Keratinocyte (primary cell): ENCODE data around the gene MRM3. TPM values are rescaled to one million over a fixed set of nuclear protein-coding genes. Genes with fewer than 3 reads are reported as not detected.
"Not testable (repeated sequence)": the region's sequence is repeated elsewhere in the genome, so short reads cannot be mapped to it uniquely, and the experiment has no call there.

ENCODE experiments used
- DNase-seq: peaks from one replicate; pipeline ENCODE4 v3.0.0-alpha.2; 2011; ENCODE audit warnings: low read depth, missing footprints, low spot score
- FAIRE-seq: peaks from 2 replicates; lab custom pipeline; 2011; peaks lifted over from hg19 to GRCh38; lab: Jason Lieb, UNC
- H2AFZ ChIP-seq: 2 replicates; pipeline ENCODE4 v1.6.0; 2012; ENCODE audit warnings: low read length, control low read depth, inconsistent platforms; ENCODE audit not compliant: control insufficient read depth
- H3K27ac ChIP-seq: 2 replicates; pipeline ENCODE4 v1.5.1; 2011; ENCODE audit warnings: low read length; ENCODE audit not compliant: control insufficient read depth, insufficient read depth
- H3K27me3 ChIP-seq: 3 replicates; pipeline ENCODE4 v1.6.0; 2011; ENCODE audit warnings: low read length; ENCODE audit not compliant: control insufficient read depth, insufficient read depth; ENCODE audit errors: extremely low read depth
- H3K36me3 ChIP-seq, 2 experiments: 2 replicates in 1 of 2; 3 replicates in 1 of 2; pipeline ENCODE4 v1.5.1; 2011; ENCODE audit warnings: low read length in 2 of 2, mild to moderate bottlenecking in 1 of 2; ENCODE audit not compliant: control insufficient read depth in 2 of 2, insufficient read depth in 2 of 2; ENCODE audit errors: extremely low read depth in 1 of 2
- H3K4me1 ChIP-seq: 3 replicates; pipeline ENCODE4 v1.5.1; 2011; ENCODE audit warnings: low read length; ENCODE audit not compliant: control insufficient read depth, insufficient read depth; ENCODE audit errors: extremely low read depth
- H3K4me2 ChIP-seq: 3 replicates; pipeline ENCODE4 v1.6.0; 2011; ENCODE audit warnings: low read depth, low read length; ENCODE audit not compliant: control insufficient read depth, insufficient read depth; ENCODE audit errors: extremely low read depth
- H3K4me3 ChIP-seq, 3 experiments: fragments of 200-600 bp in 1 of 3; sonication (generic) in 1 of 3; 2 replicates in 2 of 3; 3 replicates in 1 of 3; pipeline ENCODE4 v1.5.1; 2011 to 2016; ENCODE audit warnings: low read length in 3 of 3, mild to moderate bottlenecking in 3 of 3, control low read depth in 2 of 3, inconsistent platforms in 1 of 3, low read depth in 1 of 3, mixed read lengths in 1 of 3, mixed run types in 1 of 3, moderate library complexity in 1 of 3; ENCODE audit not compliant: control insufficient read depth in 2 of 3, insufficient read depth in 2 of 3; ENCODE audit errors: extremely low read depth in 1 of 3
- H3K79me2 ChIP-seq: 2 replicates; pipeline ENCODE4 v1.6.0; 2012; ENCODE audit warnings: low read length; ENCODE audit not compliant: control insufficient read depth, insufficient read depth
- H3K9ac ChIP-seq: 3 replicates; pipeline ENCODE4 v1.6.0; 2011; ENCODE audit warnings: low read length; ENCODE audit not compliant: control insufficient read depth, insufficient read depth; ENCODE audit errors: extremely low read depth
- H3K9me1 ChIP-seq: 3 replicates; pipeline ENCODE4 v1.6.0; 2011; ENCODE audit warnings: low read length; ENCODE audit not compliant: control insufficient read depth, insufficient read depth; ENCODE audit errors: extremely low read depth
- H3K9me3 ChIP-seq: 2 replicates; pipeline ENCODE4 v1.5.1; 2012; ENCODE audit warnings: low read depth, low read length; ENCODE audit not compliant: control insufficient read depth
- H4K20me1 ChIP-seq: 3 replicates; pipeline ENCODE4 v1.6.0; 2011; ENCODE audit warnings: low read length; ENCODE audit not compliant: control insufficient read depth, insufficient read depth; ENCODE audit errors: extremely low read depth
- EZH2 ChIP-seq: IDR thresholded peaks from one replicate; pipeline ENCODE4 v1.6.1; 2012; ENCODE audit warnings: inconsistent platforms, mild to moderate bottlenecking, low read length, moderate library complexity
- dilution Hi-C: fragments of 300-500 bp; cut with MboI; formaldehyde crosslinking; loops from one replicate; pipeline ENCODE4 v1.7.0; 2020; ENCODE audit warnings: low sequenced_read_pairs; ENCODE audit not compliant: extremely low pct_ligation_motif_present
- polyA plus RNA-seq, 5 experiments: library from polyadenylated mRNA; depleted of rRNA in 3 of 5; stranded (reverse) in 3 of 5; stranded (forward) in 1 of 5; unstranded in 1 of 5; fragments of >200 nt; gene quantifications; 1 replicate in 1 of 5; 2 replicates in 3 of 5; 3 replicates in 1 of 5; pipeline versions ENCODE4 v1.2.1 to v1.2.3, GENCODE V29; 2011 to 2012; ENCODE audit warnings: missing spikeins in 2 of 5, low read depth in 1 of 5, low replicate concordance in 1 of 5
- TF ChIP-seq, protein P1 (sequence below), 3 experiments: IDR thresholded peaks in 1 of 3; conservative IDR thresholded peaks in 1 of 3; optimal IDR thresholded peaks in 1 of 3; 2 replicates in 2 of 3; 3 replicates in 1 of 3; pipeline versions ENCODE3 to v1.5.1; 2011; ENCODE audit warnings: low read length in 3 of 3, mild to moderate bottlenecking in 3 of 3, moderate library complexity in 2 of 3, control low read depth in 1 of 3, inconsistent platforms in 1 of 3; ENCODE audit not compliant: insufficient read depth in 2 of 3; ENCODE audit errors: extremely low read depth in 1 of 3

MRM3 gene
- polyA plus RNA-seq, 1 donor (not counting 4 experiments of a cell fraction or from before 2014, with no cell fraction given): 15.5 TPM

DNA sequence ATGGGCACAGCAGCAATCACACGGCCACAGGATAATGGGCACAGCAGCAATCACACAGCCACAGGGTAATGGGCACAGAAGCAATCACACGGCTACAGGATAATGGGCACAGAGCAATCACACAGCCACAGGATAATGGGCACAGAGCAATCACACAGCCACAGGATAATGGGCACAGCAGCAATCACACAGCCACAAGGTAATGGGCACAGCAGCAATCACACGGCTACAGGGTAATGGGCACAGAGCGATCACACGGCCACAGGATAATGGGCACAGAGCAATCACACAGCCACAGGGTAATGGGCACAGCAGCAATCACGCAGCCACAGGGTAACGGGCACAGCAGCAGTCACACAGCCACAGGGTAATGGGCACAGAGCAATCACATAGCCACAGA is 32.8 kb upstream of the MRM3 start:
- H3K36me3 ChIP-seq: peaks cover 24 to 31% of the 10 kb centered on the region in 2 experiments
- H3K9me3 ChIP-seq, DNase-seq, H4K20me1 ChIP-seq, H3K9me1 ChIP-seq, dilution Hi-C loops, H3K27me3 ChIP-seq, H3K4me3 ChIP-seq, FAIRE-seq, H3K27ac ChIP-seq, H3K9ac ChIP-seq, H2AFZ ChIP-seq, H3K4me2 ChIP-seq: not testable (repeated sequence)
- H3K79me2 ChIP-seq: peaks cover 74% of the 10 kb centered on the region
- peaks cover 16% of the 10 kb centered on the region for H3K4me1 ChIP-seq

DNA sequence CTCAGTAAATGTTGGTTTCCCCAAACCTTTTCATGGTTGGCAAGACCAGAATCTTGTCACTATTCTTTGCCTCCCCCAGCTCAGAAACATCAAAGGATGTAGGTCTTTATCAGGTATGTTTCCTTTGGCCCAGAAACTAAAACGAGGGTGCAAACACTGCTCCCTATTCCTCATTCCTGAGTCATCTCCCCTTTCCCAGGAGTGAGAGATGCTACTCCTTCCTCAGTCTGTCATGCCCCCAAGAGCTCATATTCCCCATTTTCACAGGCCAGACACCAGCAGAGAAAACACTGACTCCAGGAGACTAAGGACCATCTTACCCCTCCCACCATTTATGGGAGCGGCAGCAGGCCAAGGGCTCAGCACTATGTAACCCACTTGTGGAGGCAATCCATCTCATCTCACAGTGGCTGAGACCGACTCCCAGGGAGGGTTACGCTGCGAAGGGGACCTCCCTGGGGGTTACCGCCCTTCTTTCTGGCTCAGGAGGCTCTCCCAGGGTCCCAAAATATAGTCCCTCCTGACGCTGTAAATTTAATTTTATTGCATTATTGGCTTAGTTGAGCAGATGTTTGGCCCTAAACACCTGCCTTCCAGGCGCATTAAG is 31.6 kb upstream of the MRM3 start:
- Histone ChIP-seq H3K36me3 (peaks cover 13 to 22% of the 10 kb centered on the region in 2 experiments), H2AFZ (no peak overlapping the region), H3K4me1 (peaks cover 16% of the 10 kb centered on the region), H3K9me1 (no peaks in the 10 kb centered on the region), H3K4me3 (peak overlapping the region; percentile 54 to 92 (median 87)), H3K27ac (peak overlapping the region; percentile 85), H3K79me2 (peaks cover 62% of the 10 kb centered on the region), H3K9ac (peak overlapping the region; percentile 90), H4K20me1 (peaks cover 2% of the 10 kb centered on the region), H3K4me2 (peak overlapping the region; percentile 87), H3K9me3 (no peaks in the 10 kb centered on the region), H3K27me3 (no peaks in the 10 kb centered on the region)
- TF ChIP-seq EZH2: no peak
- TF ChIP-seq, protein P1, sequence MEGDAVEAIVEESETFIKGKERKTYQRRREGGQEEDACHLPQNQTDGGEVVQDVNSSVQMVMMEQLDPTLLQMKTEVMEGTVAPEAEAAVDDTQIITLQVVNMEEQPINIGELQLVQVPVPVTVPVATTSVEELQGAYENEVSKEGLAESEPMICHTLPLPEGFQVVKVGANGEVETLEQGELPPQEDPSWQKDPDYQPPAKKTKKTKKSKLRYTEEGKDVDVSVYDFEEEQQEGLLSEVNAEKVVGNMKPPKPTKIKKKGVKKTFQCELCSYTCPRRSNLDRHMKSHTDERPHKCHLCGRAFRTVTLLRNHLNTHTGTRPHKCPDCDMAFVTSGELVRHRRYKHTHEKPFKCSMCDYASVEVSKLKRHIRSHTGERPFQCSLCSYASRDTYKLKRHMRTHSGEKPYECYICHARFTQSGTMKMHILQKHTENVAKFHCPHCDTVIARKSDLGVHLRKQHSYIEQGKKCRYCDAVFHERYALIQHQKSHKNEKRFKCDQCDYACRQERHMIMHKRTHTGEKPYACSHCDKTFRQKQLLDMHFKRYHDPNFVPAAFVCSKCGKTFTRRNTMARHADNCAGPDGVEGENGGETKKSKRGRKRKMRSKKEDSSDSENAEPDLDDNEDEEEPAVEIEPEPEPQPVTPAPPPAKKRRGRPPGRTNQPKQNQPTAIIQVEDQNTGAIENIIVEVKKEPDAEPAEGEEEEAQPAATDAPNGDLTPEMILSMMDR (optimal IDR thresholded peaks at IDR 0.05 in 1 of 3, IDR thresholded peaks at IDR 0.05 in 1 of 3, conservative IDR thresholded peaks at IDR 0.05 in 1 of 3; ENCODE audit: extremely low read depth in 1 of 3, insufficient read depth in 2 of 3, low read length in 3 of 3): no peak
- DNase-seq (no peak), FAIRE-seq (peak; percentile 5)
- dilution Hi-C loops: no loop called here
